HEK293 (cell line): ENCODE measurements around the gene PDZK1IP1.

Experiments used
- CTCF ChIA-PET: fragments of 350-600 bp; formaldehyde crosslinking; extraction: SDS; loops from one replicate; lab custom pipeline; 2021; ENCODE audit warnings: antibody characterized with exemption; lab: Yijun Ruan, JAX
- POLR2A ChIA-PET: fragments of 300-600 bp; formaldehyde crosslinking; extraction: SDS; loops from one replicate; lab custom pipeline; 2020; ENCODE audit warnings: antibody characterized with exemption, inconsistent platforms; lab: Yijun Ruan, JAX
- H3K27ac ChIP-seq: fragments of 200-500 bp; sonication (Bioruptor generic); 2 replicates; pipeline ENCODE4 v1.5.1; 2014; ENCODE audit warnings: low read depth, low read length, control low read depth, inconsistent platforms; ENCODE audit errors: extremely low read depth
- H3K36me3 ChIP-seq, 2 experiments: fragments of 200-500 bp in 1 of 2; sonication (Bioruptor generic) in 1 of 2; 1 replicate in 1 of 2; 2 replicates in 1 of 2; pipeline ENCODE4 v1.5.1; 2014 to 2017; ENCODE audit warnings: inconsistent platforms in 2 of 2, low read length in 2 of 2; ENCODE audit not compliant: control insufficient read depth in 2 of 2, insufficient read depth in 1 of 2
- H3K4me1 ChIP-seq: fragments of 200-500 bp; sonication (Bioruptor generic); 2 replicates; pipeline ENCODE4 v1.5.1; 2014; ENCODE audit warnings: mild to moderate bottlenecking, low read length, inconsistent platforms; ENCODE audit not compliant: control insufficient read depth, insufficient read depth
- H3K4me3 ChIP-seq: 2 replicates; pipeline ENCODE4 v1.5.1; 2011; ENCODE audit warnings: low read depth, mild to moderate bottlenecking, control low read depth, low read length, moderate library complexity
- H3K9me3 ChIP-seq: fragments of 200-500 bp; sonication (Bioruptor generic); 2 replicates; pipeline ENCODE4 v1.5.1; 2014; ENCODE audit warnings: low read depth, low read length, inconsistent platforms; ENCODE audit not compliant: control insufficient read depth, insufficient read depth
- ATF2 ChIP-seq: fragments of 450-650 bp; formaldehyde crosslinking; IDR thresholded peaks from 2 replicates; pipeline ENCODE4 v1.5.1; 2016; ENCODE audit warnings: missing biosample characterization, missing genetic modification characterization, low read depth
- ELK4 ChIP-seq: IDR thresholded peaks from 2 replicates; pipeline ENCODE4 v1.6.1; 2011; ENCODE audit warnings: mild to moderate bottlenecking, low read depth, low read length, borderline replicate concordance
- GLI4 ChIP-seq: fragments of 450-650 bp; formaldehyde crosslinking; IDR thresholded peaks from 2 replicates; pipeline ENCODE4 v1.5.1; 2016; ENCODE audit warnings: missing biosample characterization, missing genetic modification characterization
- HOXC10 ChIP-seq: sonication (generic); formaldehyde crosslinking; IDR thresholded peaks from 2 replicates; pipeline ENCODE4 v1.8.1; 2023; ENCODE audit warnings: mild to moderate bottlenecking, missing genetic modification reagents
- OVOL3 ChIP-seq: fragments of 450-650 bp; formaldehyde crosslinking; IDR thresholded peaks from 2 replicates; pipeline ENCODE4 v1.5.1; 2016; ENCODE audit warnings: missing biosample characterization, missing genetic modification characterization
- REPIN1 ChIP-seq: fragments of 450-650 bp; formaldehyde crosslinking; IDR thresholded peaks from 2 replicates; pipeline ENCODE4 v1.5.1; 2017; ENCODE audit warnings: missing biosample characterization, missing genetic modification characterization, low read depth
- SALL2 ChIP-seq: fragments of 450-650 bp; formaldehyde crosslinking; IDR thresholded peaks from 2 replicates; pipeline ENCODE4 v1.5.0; 2017; ENCODE audit warnings: missing biosample characterization, mild to moderate bottlenecking, missing genetic modification characterization, borderline replicate concordance
- ZBTB48 ChIP-seq: fragments of 450-650 bp; formaldehyde crosslinking; IDR thresholded peaks from 2 replicates; pipeline ENCODE4 v1.5.1; 2016; ENCODE audit warnings: missing biosample characterization, missing genetic modification characterization
- ZNF133 ChIP-seq: fragments of 450-650 bp; formaldehyde crosslinking; IDR thresholded peaks from 2 replicates; pipeline ENCODE4 v1.5.1; 2016; ENCODE audit warnings: missing biosample characterization, missing genetic modification characterization
- ZNF426 ChIP-seq: fragments of 450-650 bp; formaldehyde crosslinking; IDR thresholded peaks from 2 replicates; pipeline ENCODE4 v1.5.1; 2017; ENCODE audit warnings: missing biosample characterization, missing genetic modification characterization, mild to moderate bottlenecking, inconsistent platforms, moderate library complexity
- ZNF610 ChIP-seq: fragments of 450-650 bp; formaldehyde crosslinking; IDR thresholded peaks from 2 replicates; pipeline ENCODE4 v1.5.1; 2016; ENCODE audit warnings: missing biosample characterization, missing genetic modification characterization, borderline replicate concordance
- ZNF621 ChIP-seq: fragments of 450-650 bp; formaldehyde crosslinking; IDR thresholded peaks from 2 replicates; pipeline ENCODE4 v1.5.1; 2017; ENCODE audit warnings: missing biosample characterization, missing genetic modification characterization
- ZNF624 ChIP-seq: fragments of 450-650 bp; formaldehyde crosslinking; IDR thresholded peaks from 2 replicates; pipeline ENCODE4 v1.5.1; 2017; ENCODE audit warnings: missing biosample characterization, missing genetic modification characterization
- ZNF626 ChIP-seq: fragments of 450-650 bp; sonication (Bioruptor Pico); formaldehyde crosslinking; IDR thresholded peaks from 2 replicates; pipeline ENCODE4 v1.5.1; 2018; ENCODE audit warnings: missing biosample characterization, missing genetic modification characterization, inconsistent platforms
- ZNF701 ChIP-seq: fragments of 450-650 bp; formaldehyde crosslinking; IDR thresholded peaks from 2 replicates; pipeline ENCODE4 v1.5.1; 2016; ENCODE audit warnings: missing biosample characterization, missing genetic modification characterization
- ZNF768 ChIP-seq: fragments of 450-650 bp; formaldehyde crosslinking; IDR thresholded peaks from 2 replicates; pipeline ENCODE4 v1.5.1; 2018; ENCODE audit warnings: missing biosample characterization, mild to moderate bottlenecking, missing genetic modification characterization
- ZNF776 ChIP-seq: fragments of 450-650 bp; formaldehyde crosslinking; IDR thresholded peaks from 2 replicates; pipeline ENCODE4 v1.5.0; 2017; ENCODE audit warnings: missing biosample characterization, missing genetic modification characterization, borderline replicate concordance
- TF ChIP-seq, protein P1 (sequence below): fragments of 450-650 bp; formaldehyde crosslinking; IDR thresholded peaks from 2 replicates; pipeline ENCODE4 v1.5.1; 2017; ENCODE audit warnings: missing biosample characterization, missing genetic modification characterization

The PDZK1IP1 gene

GRCh38 chr1:47238935-47239592 lies 49.2 kb upstream of the PDZK1IP1 start (continued):
- no peak for TF ChIP-seq ATF2 (tag by site-specific recombination)

- Histone ChIP-seq H3K36me3 (no peaks in the 10 kb centered on the region), H3K9me3 (no peaks in the 10 kb centered on the region), H3K4me3 (no peak overlapping the region), H3K27ac (no peak overlapping the region), H3K4me1 (no peaks in the 10 kb centered on the region)
- POLR2A ChIA-PET, result no interaction called here
- CTCF ChIA-PET, result interaction anchor here (0.6 to 1.1 kb wide), 3 partner anchors 17 to 242 kb away, joined by 4 to 5 read pairs (median 5); no protein-coding TSS in a partner anchor
- TF ChIP-seq ZNF626 (no peak), ZNF768 (peak; percentile 76)
These were observed 46.0 kb upstream of the PDZK1IP1 start for GRCh38 chr1:47235806-47236205.

DNA sequence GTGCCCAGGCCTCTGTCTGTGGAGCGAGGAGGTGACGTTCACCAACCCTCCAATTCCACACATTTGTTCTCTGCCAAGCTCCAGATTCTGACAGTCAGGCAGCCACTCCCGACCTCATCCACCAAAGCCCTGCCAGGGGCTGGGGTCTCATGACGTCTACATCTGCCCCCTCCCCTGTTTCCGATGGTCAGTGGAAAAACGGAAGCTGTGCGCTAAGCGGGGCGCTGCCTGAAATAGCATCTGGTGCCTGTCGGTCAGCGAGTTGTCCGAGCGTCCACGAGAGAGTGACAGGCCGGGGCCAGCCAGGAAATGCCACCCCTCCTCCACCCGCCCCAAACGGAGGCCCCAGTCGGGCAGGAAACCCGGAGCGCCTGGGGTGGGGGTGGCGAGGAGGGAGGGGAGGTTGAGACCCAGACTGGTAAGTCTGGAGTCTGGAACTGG lies 45.4 kb upstream of the PDZK1IP1 start:
- Histone ChIP-seq H3K4me3 (no peak overlapping the region), H3K9me3 (no peaks in the 10 kb centered on the region), H3K4me1 (no peaks in the 10 kb centered on the region), H3K36me3 (no peaks in the 10 kb centered on the region), H3K27ac (no peak overlapping the region)
- ChIA-PET POLR2A (no interaction called here), CTCF (interaction anchor here (0.6 to 1.1 kb wide), 3 partner anchors 18 to 242 kb away, joined by 4 to 5 read pairs (median 5); no protein-coding TSS in a partner anchor)
- no peak for TF ChIP-seq ATF2 (tag by site-specific recombination)
- TF ChIP-seq, protein P1, sequence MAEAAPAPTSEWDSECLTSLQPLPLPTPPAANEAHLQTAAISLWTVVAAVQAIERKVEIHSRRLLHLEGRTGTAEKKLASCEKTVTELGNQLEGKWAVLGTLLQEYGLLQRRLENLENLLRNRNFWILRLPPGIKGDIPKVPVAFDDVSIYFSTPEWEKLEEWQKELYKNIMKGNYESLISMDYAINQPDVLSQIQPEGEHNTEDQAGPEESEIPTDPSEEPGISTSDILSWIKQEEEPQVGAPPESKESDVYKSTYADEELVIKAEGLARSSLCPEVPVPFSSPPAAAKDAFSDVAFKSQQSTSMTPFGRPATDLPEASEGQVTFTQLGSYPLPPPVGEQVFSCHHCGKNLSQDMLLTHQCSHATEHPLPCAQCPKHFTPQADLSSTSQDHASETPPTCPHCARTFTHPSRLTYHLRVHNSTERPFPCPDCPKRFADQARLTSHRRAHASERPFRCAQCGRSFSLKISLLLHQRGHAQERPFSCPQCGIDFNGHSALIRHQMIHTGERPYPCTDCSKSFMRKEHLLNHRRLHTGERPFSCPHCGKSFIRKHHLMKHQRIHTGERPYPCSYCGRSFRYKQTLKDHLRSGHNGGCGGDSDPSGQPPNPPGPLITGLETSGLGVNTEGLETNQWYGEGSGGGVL (tag by site-specific recombination), result no peak
- no peak for TF ChIP-seq ZNF624
- no peak for TF ChIP-seq ZBTB48
- no peak for TF ChIP-seq SALL2 (tag by site-specific recombination)

DNA sequence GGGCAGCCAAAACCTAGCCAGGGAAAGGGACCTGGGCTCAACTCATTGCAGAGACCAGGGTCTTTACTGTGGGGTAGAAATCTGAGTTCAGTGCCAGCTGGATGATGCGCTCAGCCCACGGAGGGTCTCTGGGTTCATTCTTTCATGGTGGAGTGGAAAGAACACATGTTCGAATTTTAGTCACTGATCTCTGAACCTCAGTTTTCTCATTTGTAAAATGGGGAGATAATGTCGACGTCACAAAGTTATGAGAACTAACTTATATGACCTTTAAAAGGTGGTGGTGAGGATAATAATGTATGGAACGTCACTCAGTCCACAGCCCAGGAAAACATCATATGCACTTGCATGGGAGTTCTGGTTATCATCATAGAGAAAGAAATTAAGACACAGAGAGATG lies 43.4 kb upstream of the PDZK1IP1 start:
- CTCF ChIA-PET, result interaction anchor here (0.6 to 1.0 kb wide), 2 partner anchors 40 kb away, joined by 3 to 4 read pairs; no protein-coding TSS in a partner anchor
- no peak overlapping the region for H3K4me3 ChIP-seq

GRCh38 chr1:47232187-47232874 lies 42.5 kb upstream of the PDZK1IP1 start, which contains the start of gene TAL1:
TSS of gene TAL1 (minus strand) at chr1:47232225. CDS start at chr1:47225888, 6,337 bp downstream.
- Histone ChIP-seq H3K27ac (no peak within 1 kb of the TSS), H3K9me3 (no peaks in the 10 kb centered on the region), H3K4me3 (no peak within 1 kb of the TSS), H3K36me3 (no peaks in the 10 kb centered on the region), H3K4me1 (no peaks in the 10 kb centered on the region)
- ChIA-PET CTCF (interaction anchor here (1.0 kb wide), 1 partner anchor 39 kb away, joined by 3 read pairs; no protein-coding TSS in a partner anchor), POLR2A (no interaction called here)
- no peak for TF ChIP-seq ZNF621 (tag by site-specific recombination)
- TF ChIP-seq OVOL3 (tag by site-specific recombination), result no peak
- no peak for TF ChIP-seq ZNF701
- no peak for TF ChIP-seq HOXC10 (CRISPR knock-in tag)
- TF ChIP-seq ZNF776 (tag by site-specific recombination), result no peak
- no peak for TF ChIP-seq ZNF610 (tag by site-specific recombination)
- no peak for TF ChIP-seq ELK4
- TF ChIP-seq ZNF426, result no peak
- no peak for TF ChIP-seq REPIN1 (tag by site-specific recombination)
- TF ChIP-seq ZNF133, result no peak

More for the DNA sequence above, 43.4 kb upstream of the PDZK1IP1 start:
- TF ChIP-seq GLI4 (tag by site-specific recombination), result no peak
- Histone ChIP-seq H3K4me1 (no peaks in the 10 kb centered on the region), H3K27ac (no peak overlapping the region), H3K36me3 (no peaks in the 10 kb centered on the region), H3K9me3 (no peaks in the 10 kb centered on the region)
- POLR2A ChIA-PET, result no interaction called here
